ENCODE measurements around the gene SLC24A4. TPM values are rescaled to one million over a fixed set of nuclear protein-coding genes. Genes with fewer than 3 reads are reported as not detected.

SLC24A4 gene
- total RNA-seq, 1 donor from 2014 or later, result not detected

- intact Hi-C loops (cut with micrococcal nuclease), result no loop called here
- peaks cover 31% of the 10 kb centered on the region for H3K27me3 Mint-ChIP-seq
- H3K4me3 Mint-ChIP-seq, result peak overlapping the region; percentile 35
- H3K4me1 Mint-ChIP-seq, result peaks cover 25% of the 10 kb centered on the region
- DNase-seq, result no peak
- peaks cover 4% of the 10 kb centered on the region for H3K36me3 Mint-ChIP-seq (ENCODE audit: low read depth)
- no peaks in the 10 kb centered on the region for H3K9me3 Mint-ChIP-seq
- no peak overlapping the region for H3K27ac Mint-ChIP-seq
Observed at GRCh38 chr14:92516344-92516965, 193.5 kb downstream of the SLC24A4 start.

GRCh38 chr14:92516966-92517506, 194.1 kb downstream of the SLC24A4 start:
- peaks cover 30% of the 10 kb centered on the region for H3K27me3 Mint-ChIP-seq
- intact Hi-C loops (cut with micrococcal nuclease), result no loop called here

GRCh38 chr14:92517761-92518160, 194.8 kb downstream of the SLC24A4 start:
- Mint-ChIP-seq H3K36me3 (ENCODE audit: low read depth) (peaks cover 6% of the 10 kb centered on the region), H3K4me3 (no peak overlapping the region), H3K4me1 (peaks cover 23% of the 10 kb centered on the region), H3K27me3 (peaks cover 26% of the 10 kb centered on the region), H3K27ac (no peak overlapping the region), H3K9me3 (no peaks in the 10 kb centered on the region)
- intact Hi-C loops (cut with micrococcal nuclease), result no loop called here
- no peak for DNase-seq

More at GRCh38 chr14:92516966-92517506, 194.1 kb downstream of the SLC24A4 start:
- Mint-ChIP-seq H3K4me3 (peak overlapping the region; percentile 35), H3K9me3 (no peaks in the 10 kb centered on the region), H3K27ac (peak overlapping the region; percentile 35), H3K4me1 (peaks cover 25% of the 10 kb centered on the region), H3K36me3 (ENCODE audit: low read depth) (peaks cover 6% of the 10 kb centered on the region)
- no peak for DNase-seq

GRCh38 chr14:92519246-92520101, 196.5 kb downstream of the SLC24A4 start:
- H3K27me3 Mint-ChIP-seq, result peaks cover 26% of the 10 kb centered on the region
- H3K4me3 Mint-ChIP-seq, result no peak overlapping the region
- H3K36me3 Mint-ChIP-seq (ENCODE audit: low read depth), result peaks cover 6% of the 10 kb centered on the region
- no peak overlapping the region for H3K27ac Mint-ChIP-seq
- intact Hi-C loops (cut with micrococcal nuclease), result no loop called here
- H3K9me3 Mint-ChIP-seq, result no peaks in the 10 kb centered on the region
- peaks cover 23% of the 10 kb centered on the region for H3K4me1 Mint-ChIP-seq
- no peak for DNase-seq

- intact Hi-C loops (cut with micrococcal nuclease), result no loop called here
- H3K27me3 Mint-ChIP-seq, result peaks cover 24% of the 10 kb centered on the region
- no peak overlapping the region for H3K4me3 Mint-ChIP-seq
- no peak overlapping the region for H3K27ac Mint-ChIP-seq
- H3K4me1 Mint-ChIP-seq, result peaks cover 25% of the 10 kb centered on the region
- H3K36me3 Mint-ChIP-seq (ENCODE audit: low read depth), result peaks cover 6% of the 10 kb centered on the region
- DNase-seq, result no peak
- H3K9me3 Mint-ChIP-seq, result no peaks in the 10 kb centered on the region
Observed at GRCh38 chr14:92520102-92521057, 197.4 kb downstream of the SLC24A4 start.

GRCh38 chr14:92521058-92521415, 198.1 kb downstream of the SLC24A4 start:
- H3K36me3 Mint-ChIP-seq (ENCODE audit: low read depth), result peaks cover 6% of the 10 kb centered on the region
- H3K4me3 Mint-ChIP-seq, result no peak overlapping the region
- DNase-seq, result no peak
- intact Hi-C loops (cut with micrococcal nuclease), result no loop called here
- peaks cover 19% of the 10 kb centered on the region for H3K27me3 Mint-ChIP-seq
- H3K4me1 Mint-ChIP-seq, result peaks cover 22% of the 10 kb centered on the region
- no peaks in the 10 kb centered on the region for H3K9me3 Mint-ChIP-seq
- no peak overlapping the region for H3K27ac Mint-ChIP-seq

- H3K27ac Mint-ChIP-seq, result no peak overlapping the region
Observed at GRCh38 chr14:92523752-92524151, 200.8 kb downstream of the SLC24A4 start.

GRCh38 chr14:92524602-92525185, 201.7 kb downstream of the SLC24A4 start:
- peaks cover 4% of the 10 kb centered on the region for H3K27me3 Mint-ChIP-seq
- intact Hi-C loops (cut with micrococcal nuclease), result no loop called here
- H3K27ac Mint-ChIP-seq, result no peak overlapping the region
- DNase-seq, result no peak
- peaks cover 8% of the 10 kb centered on the region for H3K36me3 Mint-ChIP-seq (ENCODE audit: low read depth)
- H3K4me3 Mint-ChIP-seq, result no peak overlapping the region
- peaks cover 10% of the 10 kb centered on the region for H3K4me1 Mint-ChIP-seq
- no peaks in the 10 kb centered on the region for H3K9me3 Mint-ChIP-seq

More at GRCh38 chr14:92523752-92524151, 200.8 kb downstream of the SLC24A4 start:
- Mint-ChIP-seq H3K27me3 (peaks cover 4% of the 10 kb centered on the region), H3K4me1 (peaks cover 14% of the 10 kb centered on the region), H3K9me3 (no peaks in the 10 kb centered on the region), H3K36me3 (ENCODE audit: low read depth) (peaks cover 8% of the 10 kb centered on the region), H3K4me3 (no peak overlapping the region)
- no peak for DNase-seq
- intact Hi-C loops (cut with micrococcal nuclease), result no loop called here

GRCh38 chr14:92525322-92526095, 202.5 kb downstream of the SLC24A4 start:
- H3K27me3 Mint-ChIP-seq, result peaks cover 4% of the 10 kb centered on the region
- no peak overlapping the region for H3K27ac Mint-ChIP-seq
- H3K36me3 Mint-ChIP-seq (ENCODE audit: low read depth), result peaks cover 8% of the 10 kb centered on the region
- no peak for DNase-seq
- H3K9me3 Mint-ChIP-seq, result no peaks in the 10 kb centered on the region
- intact Hi-C loops (cut with micrococcal nuclease), result no loop called here
- H3K4me3 Mint-ChIP-seq, result no peak overlapping the region
- peaks cover 13% of the 10 kb centered on the region for H3K4me1 Mint-ChIP-seq

- peaks cover 4% of the 10 kb centered on the region for H3K27me3 Mint-ChIP-seq
- H3K4me1 Mint-ChIP-seq, result peaks cover 28% of the 10 kb centered on the region
- peaks cover 2% of the 10 kb centered on the region for H3K36me3 Mint-ChIP-seq (ENCODE audit: low read depth)
- intact Hi-C loops (cut with micrococcal nuclease), result no loop called here
- no peak for DNase-seq
- H3K27ac Mint-ChIP-seq, result peak overlapping the region; percentile 41
- H3K4me3 Mint-ChIP-seq, result no peak overlapping the region
- H3K9me3 Mint-ChIP-seq, result no peaks in the 10 kb centered on the region
Observed at GRCh38 chr14:92527721-92528120, 204.8 kb downstream of the SLC24A4 start.

- Mint-ChIP-seq H3K27me3 (peaks cover 8% of the 10 kb centered on the region), H3K36me3 (ENCODE audit: low read depth) (peaks cover 2% of the 10 kb centered on the region), H3K4me3 (no peak overlapping the region), H3K27ac (peak overlapping the region; percentile 9), H3K9me3 (no peaks in the 10 kb centered on the region), H3K4me1 (peaks cover 35% of the 10 kb centered on the region)
- no peak for DNase-seq
- intact Hi-C loops (cut with micrococcal nuclease), result no loop called here
Observed at GRCh38 chr14:92528486-92529100, 205.6 kb downstream of the SLC24A4 start.

GRCh38 chr14:92529903-92530302, 206.9 kb downstream of the SLC24A4 start:
- intact Hi-C loops (cut with micrococcal nuclease), result no loop called here
- H3K4me3 Mint-ChIP-seq, result peak overlapping the region; percentile 39
- no peak for DNase-seq
- peaks cover 41% of the 10 kb centered on the region for H3K4me1 Mint-ChIP-seq
- H3K27me3 Mint-ChIP-seq, result peaks cover 8% of the 10 kb centered on the region
- H3K9me3 Mint-ChIP-seq, result no peaks in the 10 kb centered on the region
- H3K36me3 Mint-ChIP-seq (ENCODE audit: low read depth), result peaks cover 2% of the 10 kb centered on the region
- H3K27ac Mint-ChIP-seq, result peak overlapping the region; percentile 7

Measured in activated CD4-positive, alpha-beta T cell treated with anti-CD3 and anti-CD28 coated beads, Interleukin-2, amount 10 ng/mL, durations not matched to agents 24 days and 14 days (primary cell).